Activated gamma-delta T cell treated with anti-CD3 and anti-CD28 coated beads, Interleukin-2, amount 50 U/mL, for 16 hours (primary cell): ENCODE data around the gene RAB11FIP3.
"Not testable (repeated sequence)": the region's sequence is repeated elsewhere in the genome, so short reads cannot be mapped to it uniquely, and the experiment has no call there.

ENCODE experiments used
- DNase-seq: peaks from one replicate; pipeline ENCODE4 v3.0.0-alpha.2; 2020; ENCODE audit warnings: low read depth

RAB11FIP3 gene

DNA sequence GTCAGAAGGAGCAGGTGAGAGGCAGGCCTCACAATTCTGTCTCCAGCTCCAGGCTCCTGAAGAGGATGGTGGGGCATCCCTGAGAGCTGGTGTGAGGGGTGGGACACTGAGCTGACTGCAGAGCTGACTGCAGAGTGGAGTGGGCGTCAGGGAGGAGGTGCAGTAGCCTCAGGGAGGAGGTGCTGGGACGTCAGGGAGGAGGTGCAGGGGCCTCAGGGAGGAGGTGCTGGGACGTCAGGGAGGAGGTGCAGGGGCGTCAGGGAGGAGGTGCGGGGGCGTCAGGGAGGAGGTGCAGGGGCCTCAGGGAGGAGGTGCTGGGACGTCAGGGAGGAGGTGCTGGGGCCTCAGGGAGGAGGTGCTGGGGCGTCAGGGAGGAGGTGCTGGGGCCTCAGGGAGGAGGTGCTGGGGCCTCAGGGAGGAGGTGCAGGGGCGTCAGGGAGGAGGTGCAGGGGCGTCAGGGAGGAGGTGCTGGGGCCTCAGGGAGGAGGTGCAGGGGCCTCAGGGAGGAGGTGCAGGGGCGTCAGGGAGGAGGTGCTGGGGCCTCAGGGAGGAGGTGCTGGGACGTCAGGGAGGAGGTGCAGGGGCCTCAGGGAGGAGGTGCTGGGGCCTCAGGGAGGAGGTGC, 41.9 kb downstream of the RAB11FIP3 start:
- not testable (repeated sequence) for DNase-seq

DNA sequence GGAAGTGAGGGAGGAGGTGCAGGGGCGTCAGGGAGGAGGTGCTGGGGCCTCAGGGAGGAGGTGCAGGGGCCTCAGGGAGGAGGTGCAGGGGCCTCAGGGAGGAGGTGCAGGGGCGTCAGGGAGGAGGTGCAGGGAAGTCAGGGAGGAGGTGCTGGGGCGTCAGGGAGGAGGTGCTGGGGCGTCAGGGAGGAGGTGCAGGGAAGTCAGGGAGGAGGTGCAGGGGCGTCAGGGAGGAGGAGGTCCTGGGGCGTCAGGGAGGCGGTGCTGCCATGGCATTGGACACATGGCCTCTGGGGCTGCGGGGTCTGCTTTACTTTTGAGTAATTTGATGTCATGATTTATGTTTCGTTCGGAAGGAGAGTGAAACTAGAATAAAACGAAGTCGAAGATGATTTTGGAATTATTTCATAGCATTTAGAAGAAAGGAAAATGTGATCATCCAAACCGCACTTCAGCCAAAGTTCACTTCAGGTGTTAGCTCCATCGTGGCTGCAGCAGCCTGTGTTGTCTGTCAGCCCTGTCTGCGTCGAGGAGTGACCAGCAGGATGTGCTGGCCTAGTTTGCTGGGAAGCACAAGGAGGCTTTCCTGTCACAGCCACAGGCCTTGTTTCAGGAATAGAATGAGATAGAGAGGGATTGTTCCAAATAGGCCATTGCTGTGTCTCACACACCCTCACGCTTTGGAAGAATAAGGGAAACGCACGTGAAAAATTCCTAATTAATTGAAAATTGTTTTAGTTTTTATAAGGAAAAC, 42.8 kb downstream of the RAB11FIP3 start:
- DNase-seq, result no peak

DNA sequence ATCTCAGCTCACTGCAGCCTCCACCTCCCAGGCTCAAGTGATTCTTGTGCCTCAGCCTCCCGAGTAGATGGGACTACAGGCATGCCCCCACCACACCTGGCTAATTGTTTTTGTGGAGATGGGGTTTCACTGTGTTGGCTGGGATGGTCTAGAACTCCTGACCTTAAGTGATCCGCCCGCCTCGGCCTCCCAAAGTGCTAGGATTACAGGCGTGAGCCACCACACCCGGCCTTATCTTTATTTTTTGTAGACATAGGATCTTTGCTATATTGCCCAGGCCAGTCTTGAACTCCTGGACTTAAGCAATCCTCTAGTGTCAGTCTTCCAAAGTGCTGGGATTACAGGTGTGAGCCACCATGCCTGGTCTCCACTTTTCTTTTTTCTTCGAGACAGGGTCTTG, 44.0 kb downstream of the RAB11FIP3 start:
- DNase-seq, result not testable (repeated sequence)

DNA sequence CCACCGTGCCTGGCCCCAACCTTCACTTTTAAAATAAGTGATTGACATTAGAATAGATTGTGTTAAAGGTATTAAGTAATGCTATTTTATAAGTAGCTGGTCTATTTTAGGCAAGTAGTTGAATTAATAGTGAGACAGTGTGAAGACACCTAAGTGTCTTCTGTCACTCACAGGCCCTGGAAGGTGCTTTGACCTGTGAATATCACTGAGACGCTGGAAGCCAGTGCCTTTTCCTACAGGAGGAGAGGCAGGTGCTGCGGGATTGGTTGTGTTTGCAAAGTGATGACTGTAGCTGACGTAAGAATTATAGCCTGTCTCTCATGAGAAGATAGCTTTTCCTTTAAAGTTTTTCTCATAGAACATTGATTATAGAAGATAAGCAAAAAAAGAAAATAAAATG, 45.0 kb downstream of the RAB11FIP3 start:
- DNase-seq, result no peak

DNA sequence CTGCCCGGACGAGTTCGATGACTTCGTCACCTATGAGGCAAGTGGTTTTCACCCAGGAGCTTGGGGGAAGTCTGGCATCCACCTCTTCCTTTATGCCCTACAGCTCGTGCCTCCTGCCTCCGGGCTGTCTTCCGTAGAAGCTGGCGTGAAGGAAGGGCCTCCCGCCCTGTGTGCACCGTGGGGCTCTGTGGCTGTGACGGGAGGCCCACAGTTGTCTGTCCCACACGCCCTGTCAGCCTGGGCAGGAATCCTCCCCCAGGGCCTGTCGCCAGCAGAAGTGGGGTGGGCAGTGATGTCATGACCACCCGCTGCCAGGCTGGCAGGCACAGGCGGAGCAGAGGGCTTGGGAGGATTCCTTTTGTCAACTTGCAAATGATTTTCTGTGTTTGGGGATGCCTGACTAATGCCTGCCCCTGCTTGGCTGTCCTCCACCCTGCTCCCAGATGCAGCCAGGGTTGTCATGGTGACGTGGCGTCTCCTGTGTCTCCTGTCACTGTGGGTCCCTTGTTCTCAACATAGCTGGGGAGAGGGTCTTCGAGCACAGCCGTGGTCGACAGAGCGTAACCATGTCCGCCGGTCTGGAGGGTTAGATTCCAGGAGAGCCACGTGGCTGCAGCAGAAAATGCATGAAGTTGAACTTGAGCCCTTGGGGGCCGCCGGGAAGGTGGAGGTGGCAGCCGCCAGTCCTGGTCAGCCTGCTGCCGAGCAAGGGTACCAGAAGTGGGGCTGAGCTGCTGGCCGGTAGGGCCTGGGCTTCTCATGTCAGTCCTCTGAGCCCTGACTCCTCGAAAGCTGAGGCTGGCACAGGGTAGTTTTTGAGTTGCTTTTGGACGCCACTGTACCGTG, 46.1 kb downstream of the RAB11FIP3 start:
- DNase-seq, result no peak

DNA sequence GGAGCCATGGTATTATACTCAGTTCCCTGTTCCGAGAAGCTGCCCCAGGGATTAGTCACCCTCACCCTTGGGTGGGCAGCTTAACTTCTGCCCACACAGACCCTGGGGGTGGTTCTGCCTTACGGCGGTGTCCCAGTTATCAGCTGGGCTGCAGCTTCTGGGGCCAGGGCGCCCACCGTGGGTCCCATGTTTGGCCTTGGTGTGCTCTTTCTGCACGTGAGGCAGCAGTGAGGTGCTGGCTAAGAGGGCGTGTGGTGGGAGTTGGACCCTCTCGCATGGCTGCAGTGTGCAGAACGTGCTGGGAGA, 46.7 kb downstream of the RAB11FIP3 start:
- DNase-seq, result no peak

DNA sequence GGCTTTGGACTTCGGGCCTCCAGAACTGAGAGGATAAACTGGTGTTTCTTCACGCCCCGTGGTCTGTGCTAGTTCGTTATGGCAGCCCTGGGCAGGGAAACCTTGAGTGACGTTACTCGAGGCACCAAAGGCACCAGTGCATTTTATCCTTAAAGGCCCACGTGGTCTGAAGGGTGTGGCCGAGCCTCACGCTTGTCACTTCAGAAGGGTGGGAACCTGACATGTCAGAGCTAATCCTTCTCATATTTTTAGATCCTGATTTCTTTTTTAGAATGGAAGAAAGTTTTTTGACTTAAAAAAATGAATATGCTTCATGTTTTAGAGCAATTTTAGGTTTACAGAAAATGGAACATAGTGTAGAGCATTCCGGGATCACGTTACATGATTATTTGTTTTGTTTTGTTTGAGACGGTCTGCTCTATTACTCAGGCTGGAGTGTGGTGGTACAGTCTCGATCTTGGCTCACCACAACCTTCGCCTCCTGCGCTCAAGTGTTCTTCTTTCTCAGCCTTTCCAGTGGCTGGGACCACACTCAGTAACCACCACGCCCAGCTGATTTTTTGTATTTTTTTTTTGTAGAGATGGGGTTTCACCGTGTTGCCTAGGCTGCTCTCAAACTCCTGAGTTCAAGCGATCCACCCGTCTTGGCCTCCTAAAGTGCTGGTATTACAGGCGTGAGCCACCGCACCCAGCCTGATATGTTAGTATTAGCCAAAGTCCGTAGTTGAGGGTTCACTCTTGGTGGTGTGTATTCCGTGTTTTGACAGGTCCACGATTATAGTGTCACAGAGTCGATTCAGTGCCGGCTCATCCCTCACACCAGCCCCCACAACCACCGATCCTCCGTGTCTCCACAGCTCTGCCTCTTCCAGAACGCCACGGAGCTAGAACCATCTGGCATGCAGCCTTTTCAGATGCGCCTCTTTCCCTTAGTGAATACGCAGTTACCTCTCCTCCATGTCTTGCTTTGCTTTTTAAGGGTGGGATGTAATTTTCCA, 47.9 kb downstream of the RAB11FIP3 start:
- no peak for DNase-seq

DNA sequence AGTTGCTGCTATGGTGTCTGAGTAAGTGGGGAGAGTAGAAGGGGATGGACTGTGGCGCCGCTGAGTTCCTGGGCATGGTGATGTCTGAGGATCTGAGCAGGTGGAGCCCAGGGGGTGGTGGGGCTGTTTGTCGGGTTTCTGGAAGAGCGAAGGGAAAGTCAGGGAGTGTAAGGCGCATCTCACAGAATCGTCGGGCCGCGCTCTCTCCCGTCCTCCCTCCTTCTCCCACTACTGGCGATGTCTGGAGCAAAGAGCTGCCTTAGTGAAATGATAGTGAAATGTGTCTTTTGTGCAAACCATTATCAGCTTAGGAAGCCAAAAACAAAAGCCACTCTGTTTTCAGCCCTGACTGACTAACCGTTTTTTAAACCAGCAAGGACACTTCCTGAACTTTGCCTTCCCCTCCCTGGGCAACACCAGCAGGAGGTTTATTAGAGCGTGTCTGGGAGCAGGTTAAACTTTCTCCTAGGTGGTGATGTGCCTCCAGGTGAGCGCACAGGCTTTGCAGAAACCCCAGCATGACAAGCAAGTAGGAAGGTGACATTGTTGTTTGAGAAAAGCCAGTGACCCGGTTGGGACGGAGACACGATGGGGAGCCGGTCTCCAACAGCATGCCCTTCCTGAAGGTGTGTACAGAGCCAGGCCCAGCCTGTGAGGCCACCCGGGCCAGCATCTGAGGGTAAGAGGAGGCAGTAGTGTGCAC, 49.1 kb downstream of the RAB11FIP3 start:
- DNase-seq, result no peak

DNA sequence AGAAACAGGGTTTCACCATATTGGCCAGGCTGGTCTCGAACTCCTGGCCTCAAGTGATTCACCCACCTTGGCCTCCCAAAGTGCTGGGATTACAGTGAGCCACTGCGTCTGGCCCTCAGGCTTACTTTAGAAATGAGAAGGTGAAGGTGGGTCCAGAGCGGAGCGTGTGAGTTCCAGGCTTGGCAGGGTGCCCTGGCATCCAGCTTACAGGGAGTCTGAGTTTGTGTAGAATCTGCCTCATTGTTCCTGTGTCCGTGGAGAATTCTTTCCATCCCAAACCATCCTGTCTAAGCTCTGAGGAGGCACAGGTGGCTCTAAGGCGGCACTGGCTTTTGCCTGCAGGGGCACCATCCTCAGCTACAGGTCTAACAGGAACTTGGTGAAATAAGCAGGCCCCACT, 50.6 kb downstream of the RAB11FIP3 start:
- no peak for DNase-seq

DNA sequence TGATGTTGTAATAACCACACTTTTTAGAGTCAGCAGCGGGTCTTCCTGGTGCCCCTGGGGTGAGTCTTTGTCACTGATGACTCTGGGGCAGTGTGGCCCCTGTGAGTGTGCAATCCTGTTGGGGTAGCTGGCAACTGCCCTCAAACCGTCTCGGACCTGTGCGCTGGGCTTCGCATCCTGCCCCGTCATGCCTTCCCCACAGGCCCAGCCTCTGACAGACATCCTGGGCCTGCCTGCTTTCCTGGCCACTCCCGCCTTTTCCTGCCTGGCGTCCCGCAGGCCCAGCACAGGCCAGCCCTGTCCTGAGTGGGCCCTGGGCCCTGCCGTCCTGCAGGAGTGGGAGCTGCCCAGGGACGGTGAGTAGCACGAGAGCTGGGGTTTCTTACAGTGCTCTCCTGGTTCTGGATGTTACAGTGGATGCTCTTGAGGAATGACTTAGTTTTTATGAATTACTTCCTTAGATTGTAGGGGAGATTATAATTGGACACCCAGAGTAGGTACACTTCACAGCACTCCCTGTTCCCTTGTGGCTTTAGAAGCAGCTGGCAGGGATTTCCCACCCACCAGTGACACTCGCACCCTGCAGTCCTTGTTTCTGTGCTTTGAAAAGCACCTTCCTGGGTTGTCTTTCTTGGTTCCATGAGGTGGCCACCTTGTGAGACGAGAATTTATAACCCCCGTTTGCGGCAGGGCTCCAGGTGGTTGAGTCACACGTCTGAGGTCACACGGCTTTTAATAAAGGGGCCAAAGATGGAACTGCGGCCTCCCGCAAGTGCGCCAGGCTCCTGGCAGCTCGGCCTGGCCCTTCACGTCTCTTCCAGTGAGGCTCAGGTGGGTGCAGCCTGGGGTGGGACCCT, 52.1 kb downstream of the RAB11FIP3 start:
- no peak for DNase-seq

DNA sequence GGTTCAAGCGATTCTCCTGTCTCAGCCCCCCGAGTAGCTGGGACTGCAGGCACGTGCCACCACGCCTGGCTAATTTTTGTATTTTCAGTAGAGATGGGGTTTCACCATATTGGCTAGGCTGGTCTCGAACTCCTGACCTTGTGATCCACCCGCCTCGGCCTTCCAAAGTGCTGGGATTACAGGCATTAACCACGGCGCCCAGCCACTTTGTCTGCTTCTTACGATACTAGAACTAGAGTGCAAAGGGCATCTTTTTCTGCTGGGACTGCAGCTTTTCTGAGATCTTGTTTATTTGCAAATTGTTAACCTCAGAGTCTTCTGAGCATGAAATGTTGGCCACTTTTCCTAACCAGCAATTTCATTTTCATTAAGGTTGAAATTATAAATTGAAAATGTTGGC, 52.8 kb downstream of the RAB11FIP3 start:
- DNase-seq, result not testable (repeated sequence)

DNA sequence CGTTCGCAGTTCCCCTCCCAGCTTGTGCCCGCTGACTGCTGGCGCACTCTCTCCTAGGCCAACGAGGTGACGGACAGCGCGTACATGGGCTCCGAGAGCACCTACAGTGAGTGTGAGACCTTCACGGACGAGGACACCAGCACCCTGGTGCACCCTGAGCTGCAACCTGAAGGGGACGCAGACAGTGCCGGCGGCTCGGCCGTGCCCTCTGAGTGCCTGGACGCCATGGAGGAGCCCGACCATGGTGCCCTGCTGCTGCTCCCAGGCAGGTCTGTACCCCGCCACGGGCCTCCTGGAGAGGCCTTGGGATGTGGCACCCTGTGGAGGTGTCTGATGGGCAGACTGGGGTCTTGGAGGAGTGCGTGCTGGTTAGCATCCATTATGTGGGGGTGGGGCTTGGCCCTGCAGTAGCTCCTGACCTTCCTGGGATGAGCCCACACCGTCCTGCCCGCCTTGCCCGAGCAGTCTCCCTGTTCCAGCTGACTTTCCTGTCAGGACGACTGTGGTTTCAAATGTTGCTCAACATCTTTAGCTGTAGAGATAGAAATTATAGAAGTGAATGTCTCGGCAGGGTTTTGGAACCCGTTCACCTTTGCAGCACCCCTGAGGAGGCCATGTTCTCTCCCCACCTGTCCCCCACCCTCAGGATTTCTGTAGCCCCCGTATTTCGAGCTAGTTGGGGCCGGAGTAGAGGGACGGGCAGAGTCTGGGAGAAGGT, 57.2 kb downstream of the RAB11FIP3 start:
- no peak for DNase-seq

DNA sequence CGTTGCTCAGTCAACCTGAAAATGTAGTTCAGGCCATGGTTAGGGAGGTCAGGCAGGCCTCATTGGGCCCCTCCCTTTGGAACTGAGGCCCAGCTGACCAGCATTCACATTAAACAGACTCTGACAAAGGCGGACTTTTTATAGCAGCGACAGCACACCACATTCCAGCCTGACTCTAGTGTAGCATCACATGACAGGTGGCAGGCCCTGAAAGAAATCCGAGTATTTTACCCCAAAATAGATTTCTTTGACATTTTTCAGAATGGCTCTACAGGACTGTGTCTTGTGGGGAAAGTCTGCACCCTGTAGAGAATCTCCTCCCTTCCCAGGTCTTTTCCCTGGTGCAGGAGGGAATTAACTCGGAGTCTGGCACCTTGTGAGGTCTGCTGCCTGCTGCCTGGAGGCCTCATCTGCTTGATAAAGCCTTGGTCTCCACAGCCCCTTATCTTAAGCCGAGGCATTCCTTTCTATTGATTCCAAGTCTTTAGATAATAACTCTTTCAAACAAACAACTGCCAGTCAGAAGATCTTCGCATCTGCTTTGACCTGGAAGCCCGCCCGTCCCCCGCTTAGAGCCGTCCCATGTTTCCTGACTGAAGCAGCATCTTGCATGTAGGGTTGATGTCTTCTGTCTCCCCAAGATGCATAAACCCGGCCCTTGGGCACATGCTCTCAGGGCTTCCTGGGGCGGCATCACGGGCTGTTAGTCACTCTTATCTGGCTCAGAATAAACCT, 58.1 kb downstream of the RAB11FIP3 start:
- no peak for DNase-seq

DNA sequence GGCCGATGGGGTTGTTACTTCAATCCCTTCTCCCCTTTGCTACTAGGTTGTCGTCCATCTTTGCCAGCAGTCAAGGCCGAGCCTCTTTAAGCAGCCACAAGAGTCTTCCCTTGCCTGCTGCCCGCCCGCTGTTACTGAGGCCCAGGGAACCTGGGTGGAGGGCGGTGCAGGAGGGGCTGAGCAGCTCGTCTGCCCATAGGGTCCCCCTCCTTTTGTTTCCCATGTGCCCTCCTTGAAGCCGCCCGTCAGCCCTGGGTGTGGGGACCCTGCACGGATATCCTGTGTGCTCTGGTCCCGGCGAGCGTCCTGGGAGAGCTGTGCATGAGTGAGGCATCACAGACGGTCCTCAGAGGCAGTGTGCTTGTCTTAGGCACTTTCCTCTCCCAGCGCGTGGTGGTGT, 64.2 kb downstream of the RAB11FIP3 start:
- no peak for DNase-seq

DNA sequence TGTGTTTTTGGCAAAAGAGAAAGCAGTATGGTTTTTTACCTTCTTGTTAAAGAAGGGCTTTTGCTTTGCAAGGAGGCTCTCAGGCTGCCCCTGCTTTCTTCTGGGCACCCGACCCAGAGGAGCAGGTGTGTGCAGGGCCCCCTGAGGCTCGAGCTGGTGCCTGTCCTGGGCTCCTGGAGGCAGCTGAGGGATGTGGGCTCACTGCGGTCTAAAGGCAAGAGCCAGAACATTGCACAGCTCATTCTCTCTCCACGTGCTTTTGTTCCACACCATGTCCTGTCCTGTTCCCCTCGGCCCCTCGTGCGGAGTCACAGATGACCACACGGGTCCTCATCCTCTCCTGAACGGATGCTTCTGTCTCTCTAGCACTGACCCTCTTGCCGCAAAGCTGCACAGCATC, 65.3 kb downstream of the RAB11FIP3 start:
- no peak for DNase-seq

DNA sequence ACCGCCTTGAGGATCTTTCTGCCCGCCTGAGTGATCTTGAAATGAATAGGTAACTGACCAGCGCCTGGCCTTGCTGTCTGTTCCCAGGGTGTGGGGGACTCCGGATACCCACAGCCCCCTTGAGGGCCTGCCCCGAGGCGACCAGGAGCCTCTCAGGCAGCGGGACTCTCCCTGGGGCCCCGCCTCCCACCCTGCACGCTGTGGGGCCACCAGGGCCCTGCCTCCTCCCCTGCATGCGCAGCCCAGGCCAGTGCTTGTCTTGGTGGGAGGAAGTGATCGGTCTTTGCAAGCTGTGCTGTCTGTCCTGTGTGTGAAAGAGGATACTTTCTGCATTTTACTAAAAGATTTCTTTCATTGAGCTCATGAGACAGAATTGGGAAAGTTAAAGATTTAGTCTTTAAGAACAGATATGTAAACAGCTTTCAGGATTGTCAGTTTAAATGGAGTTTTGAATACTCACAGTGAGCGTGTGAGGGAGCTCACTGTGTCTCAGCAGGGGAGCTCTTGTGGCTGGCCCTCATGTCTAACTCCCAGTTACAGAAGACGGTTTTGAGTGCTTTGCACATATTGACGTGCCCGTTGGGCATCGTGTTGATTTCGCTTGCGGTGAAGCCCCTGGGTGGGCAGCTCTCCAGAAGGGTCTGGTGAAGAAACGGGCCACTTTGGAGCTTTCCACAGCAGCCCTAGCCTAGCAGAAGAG, 65.9 kb downstream of the RAB11FIP3 start:
- no peak for DNase-seq

DNA sequence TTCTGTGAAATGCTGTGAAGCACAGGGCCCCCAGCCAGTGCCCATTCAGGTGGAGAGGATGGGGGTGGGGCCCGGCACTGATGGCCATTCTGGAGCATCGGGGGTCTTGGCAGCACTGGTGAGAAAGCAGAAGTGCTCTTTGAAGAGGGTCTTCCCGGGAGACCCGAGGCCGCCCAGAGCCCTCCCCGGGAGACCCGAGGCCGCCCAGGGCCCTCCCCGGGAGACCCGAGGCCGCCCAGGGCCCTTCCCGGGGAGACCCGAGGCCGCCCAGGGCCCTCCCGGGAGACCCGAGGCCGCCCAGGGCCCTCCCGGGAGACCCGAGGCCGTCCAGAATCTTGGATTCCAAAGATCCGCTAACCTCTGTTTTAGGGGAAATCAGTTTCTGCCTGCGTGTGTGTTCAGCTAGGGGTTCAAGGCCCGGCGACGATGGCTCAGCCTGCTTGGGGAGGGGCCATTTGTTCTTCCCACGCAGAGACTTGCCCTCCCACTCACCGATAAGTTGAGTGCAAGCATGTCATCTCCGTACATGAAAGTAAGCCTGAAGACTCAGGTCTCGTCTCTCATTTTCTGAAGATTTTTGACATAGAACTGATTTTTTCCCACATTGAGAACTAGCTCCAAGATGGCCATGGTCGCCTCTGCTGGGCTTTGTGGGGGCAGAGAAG, 66.9 kb downstream of the RAB11FIP3 start:
- no peak for DNase-seq

DNA sequence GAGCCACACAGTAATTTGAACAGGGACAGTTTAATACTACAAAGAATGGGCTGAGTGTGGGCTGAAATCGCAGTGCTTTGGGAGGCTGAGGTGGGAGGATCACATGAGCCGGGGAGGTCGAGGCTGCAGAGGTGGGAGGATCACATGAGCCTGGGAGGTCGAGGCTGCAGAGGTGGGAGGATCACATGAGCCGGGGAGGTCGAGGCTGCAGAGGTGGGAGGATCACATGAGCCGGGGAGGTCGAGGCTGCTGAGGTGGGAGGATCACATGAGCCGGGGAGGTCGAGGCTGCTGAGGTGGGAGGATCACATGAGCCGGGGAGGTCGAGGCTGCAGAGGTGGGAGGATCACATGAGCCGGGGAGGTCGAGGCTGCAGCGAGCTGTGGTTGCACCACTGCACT, 69.2 kb downstream of the RAB11FIP3 start:
- not testable (repeated sequence) for DNase-seq
